Lung (tissue), 12 donors: ENCODE results near the gene OR10A4. TPM values are rescaled to one million over a fixed set of nuclear protein-coding genes. Genes with fewer than 3 reads are reported as not detected.

ENCODE experiments used
- ATAC-seq: fragments of 200-7000 bp; cut with Tn5 transposase; one replicate; pipeline ENCODE4 v1.9.1; 2020; ENCODE audit warnings: moderate number of reproducible peaks; ENCODE audit not compliant: insufficient read depth, low FRiP score
- DNase-seq, 3 donors: peaks; one replicate each; pipeline ENCODE4 v3.0.0-alpha.2; 2013 to 2017
- H3K27ac ChIP-seq, 2 donors: one replicate each; pipeline ENCODE4 v1.5.1; 2013; ENCODE audit warnings: mild to moderate bottlenecking in 2 of 2, moderate library complexity in 2 of 2, control low read depth in 1 of 2, inconsistent platforms in 1 of 2, low read depth in 1 of 2, low read length in 1 of 2
- H3K27me3 ChIP-seq, 3 donors: one replicate each; pipeline ENCODE4 v1.5.1; 2013; ENCODE audit warnings: low read length in 2 of 3; ENCODE audit not compliant: control insufficient read depth in 3 of 3, insufficient read depth in 3 of 3
- H3K36me3 ChIP-seq, 4 donors: one replicate each; pipeline ENCODE4 v1.5.1; 2013; ENCODE audit warnings: low read length in 4 of 4, mild to moderate bottlenecking in 1 of 4, moderate library complexity in 1 of 4; ENCODE audit not compliant: control insufficient read depth in 4 of 4, insufficient read depth in 4 of 4
- H3K4me1 ChIP-seq, 5 donors: one replicate each; pipeline ENCODE4 v1.5.1; 2013; ENCODE audit warnings: low read length in 5 of 5, mild to moderate bottlenecking in 2 of 5, moderate library complexity in 1 of 5; ENCODE audit not compliant: control insufficient read depth in 5 of 5, insufficient read depth in 5 of 5
- H3K4me3 ChIP-seq: one replicate; pipeline ENCODE4 v1.5.1; 2013; ENCODE audit warnings: mild to moderate bottlenecking, control low read depth, moderate library complexity
- H3K9ac ChIP-seq, 2 donors: one replicate each; pipeline ENCODE4 v1.5.1; 2013; ENCODE audit warnings: low read length in 2 of 2, control low read depth in 1 of 2; ENCODE audit not compliant: insufficient read depth in 1 of 2
- H3K9me3 ChIP-seq, 4 donors: one replicate each; pipeline ENCODE4 v1.5.1; 2013; ENCODE audit warnings: low read length in 3 of 4, mild to moderate bottlenecking in 1 of 4, moderate library complexity in 1 of 4; ENCODE audit not compliant: control insufficient read depth in 4 of 4, insufficient read depth in 3 of 4
- CTCF ChIP-seq: IDR thresholded peaks from 2 replicates; pipeline ENCODE4 v1.5.1; 2012; ENCODE audit warnings: mild to moderate bottlenecking; ENCODE audit errors: control extremely low read depth, extremely low read depth
- WGBS, 2 donors: extraction: QIAGEN DNeasy Blood & Tissue Kit; methylation state at CpG; one replicate each; pipeline ENCODE4 v1.1.7; 2013; 5-methylcytosine and 5-hydroxymethylcytosine counted together
- polyA plus RNA-seq, 2 donors: library from polyadenylated mRNA; stranded (reverse); fragments of 200-250 nt; gene quantifications; one replicate each; pipeline ENCODE4 v1.2.1, GENCODE V29; 2013
- total RNA-seq, 2 donors: library from RNA; depleted of rRNA in 1 of 2; stranded (reverse); fragments of >200 nt in 1 of 2; gene quantifications; one replicate each; pipeline ENCODE4 v1.2.1, GENCODE V29; 2014 to 2021
- donor health status: control.
- donor health status: control.
- donor health status: Bipolar disorder and iron deficiency.
- donor health status: healthy.
- donor health status: DM: yes; HTN: yes; CAD: no.

OR10A4 gene
- total and polyA plus RNA-seq, 4 donors, result not detected

DNA sequence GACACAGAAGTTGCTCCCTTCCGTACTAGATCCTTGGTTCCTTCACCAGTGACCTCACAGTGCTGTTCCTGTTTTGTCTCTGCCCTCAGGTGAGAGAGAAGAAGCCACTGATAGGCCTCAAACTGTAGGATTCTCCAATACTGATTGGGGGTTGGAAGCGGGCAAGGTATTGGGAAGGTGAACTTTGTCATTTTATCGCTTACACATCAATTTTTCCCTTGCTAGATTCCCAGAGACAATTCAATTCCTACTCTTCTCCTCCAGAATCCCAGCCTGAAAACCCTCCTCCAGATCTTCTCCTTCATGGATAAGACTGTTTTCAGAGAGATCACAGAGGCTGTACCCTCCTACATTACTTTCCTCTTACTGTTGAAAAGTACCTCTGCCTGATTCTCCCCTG, 35.0 kb downstream of the OR10A4 start:
- no peaks in the 10 kb centered on the region for H3K27me3 ChIP-seq
- H3K9ac ChIP-seq, result no peak overlapping the region
- H3K4me3 ChIP-seq, result no peak overlapping the region
- H3K27ac ChIP-seq, result no peak overlapping the region
- TF ChIP-seq CTCF, result no peak
- H3K4me1 ChIP-seq, result no peaks in the 10 kb centered on the region
- 90 to 92% methylated on average over 3 of the region's 3 CpGs for WGBS, 2 donors
- DNase-seq (no peak), ATAC-seq (no peak)
- H3K36me3 ChIP-seq, result no peaks in the 10 kb centered on the region
- H3K9me3 ChIP-seq, result no peaks in the 10 kb centered on the region

GRCh38 chr11:6911948-6912347, 35.5 kb downstream of the OR10A4 start:
- H3K27me3 ChIP-seq, result no peaks in the 10 kb centered on the region
- H3K9ac ChIP-seq, result no peak overlapping the region
- H3K4me3 ChIP-seq, result no peak overlapping the region
- WGBS, 2 donors, result 61 to 74% methylated on average over 3 of the region's 3 CpGs
- H3K36me3 ChIP-seq, result no peaks in the 10 kb centered on the region
- H3K9me3 ChIP-seq, result no peaks in the 10 kb centered on the region
- H3K27ac ChIP-seq, result no peak overlapping the region
- DNase-seq, result peak in 2 of 3 donors; percentile 17 to 18
- TF ChIP-seq CTCF, result no peak
- no peak for ATAC-seq
- no peaks in the 10 kb centered on the region for H3K4me1 ChIP-seq

- DNase-seq (no peak), ATAC-seq (no peak)
- Histone ChIP-seq H3K36me3 (no peaks in the 10 kb centered on the region), H3K9me3 (peaks cover 0 to 3% (median 0%) of the 10 kb centered on the region in 4 donors), H3K4me3 (no peak overlapping the region), H3K27me3 (no peaks in the 10 kb centered on the region), H3K9ac (no peak overlapping the region), H3K4me1 (no peaks in the 10 kb centered on the region), H3K27ac (no peak overlapping the region)
- 33 to 60% methylated on average over 2 of the region's 2 CpGs for WGBS, 2 donors
- no peak for TF ChIP-seq CTCF
Observed at GRCh38 chr11:6919698-6920097, 43.3 kb downstream of the OR10A4 start.

DNA sequence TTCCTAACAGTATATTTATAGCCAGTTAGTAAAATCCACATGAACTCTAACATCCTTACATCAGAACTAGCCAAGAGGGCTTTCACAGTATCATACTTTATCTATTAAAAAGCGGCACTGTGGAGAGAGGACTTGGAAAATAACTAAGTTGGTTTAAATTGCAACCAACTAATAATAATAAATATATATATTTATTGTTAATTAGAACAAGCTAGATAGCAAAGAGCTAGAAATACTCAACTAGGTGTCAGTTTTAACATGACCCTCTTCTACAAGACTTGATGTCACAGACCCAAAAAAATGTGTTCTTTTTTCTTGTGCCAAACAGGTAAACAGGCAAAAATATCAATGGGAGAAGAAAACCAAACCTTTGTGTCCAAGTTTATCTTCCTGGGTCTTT, 44.3 kb downstream of the OR10A4 start, which contains the start of gene OR2D3:
Gene OR2D3 (plus strand): TSS at position 301 of the 400 bp plus-strand sequence. CDS start 0 bp downstream, at position 301.
- no peaks in the 10 kb centered on the region for H3K36me3 ChIP-seq
- TF ChIP-seq CTCF, result no peak
- no peaks in the 10 kb centered on the region for H3K27me3 ChIP-seq
- no peak within 1 kb of the TSS for H3K27ac ChIP-seq
- ATAC-seq (no peak), DNase-seq (no peak)
- H3K4me1 ChIP-seq, result no peaks in the 10 kb centered on the region
- H3K9me3 ChIP-seq, result peaks cover 0 to 3% (median 0%) of the 10 kb centered on the region in 4 donors
- H3K4me3 ChIP-seq, result no peak within 1 kb of the TSS
- 94 to 98% methylated on average over 1 of the region's 1 CpG for WGBS, 2 donors
- no peak within 1 kb of the TSS for H3K9ac ChIP-seq
